ENCODE measurements around the gene TBC1D21.

- no peak for TF ChIP-seq CTCF (IDR thresholded peaks at IDR 0.05 in 4 of 5, conservative IDR thresholded peaks at IDR 0.05 in 1 of 5)
- TF ChIP-seq POLR2A (IDR thresholded peaks at IDR 0.05), result no peak
These were observed 60.9 kb downstream of the TBC1D21 start for GRCh38 chr15:73934281-73934680.

All from gastrocnemius medialis (tissue), 4 donors.